ENCODE measurements around the gene FBXW8.

GRCh38 chr12:117049295-117049694, 138.5 kb downstream of the FBXW8 start:
- TF ChIP-seq CTCF (IDR thresholded peaks at IDR 0.05) (no peak), POLR2A (IDR thresholded peaks at IDR 0.05) (no peak)

All from thyroid gland (tissue), 4 donors.